ENCODE measurements around the gene ADRA1B. TPM values are rescaled to one million over a fixed set of nuclear protein-coding genes. Genes with fewer than 3 reads are reported as not detected.

ADRA1B gene
- total RNA-seq, 1 donor from 2014 or later = 2.5 TPM

DNA sequence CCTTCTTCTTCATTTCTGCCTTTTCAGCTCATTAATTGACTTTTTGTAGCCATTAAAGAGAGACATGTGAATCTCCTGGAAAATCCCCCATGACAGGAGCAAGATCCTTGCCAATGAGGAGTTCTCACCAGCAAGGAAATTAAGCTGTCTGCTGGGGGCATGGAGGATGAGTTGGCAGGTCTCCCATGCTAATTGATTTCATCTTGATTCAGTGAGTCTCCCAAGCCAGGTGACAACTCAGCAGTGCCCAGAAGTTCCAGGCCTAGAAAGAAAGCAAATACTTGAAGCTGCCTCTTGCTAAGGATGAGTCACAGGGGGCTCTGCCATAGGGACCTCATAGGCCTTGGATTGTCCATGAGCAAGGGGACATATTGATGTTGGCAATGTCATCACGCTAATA lies 30.0 kb upstream of the ADRA1B start:
- Histone ChIP-seq H3K36me3 (no peaks in the 10 kb centered on the region), H3K4me3 (no peak overlapping the region), H3K4me1 (no peaks in the 10 kb centered on the region), H3K27me3 (ENCODE audit: low read depth) (no peaks in the 10 kb centered on the region), H3K9me3 (replicated peaks) (no peaks in the 10 kb centered on the region), H3K27ac (replicated peaks) (no peak overlapping the region)
- intact Hi-C loops (cut with micrococcal nuclease) = no loop called here
- no peak for DNase-seq
- no peak for TF ChIP-seq CTCF (IDR thresholded peaks at IDR 0.05; ENCODE audit: borderline replicate concordance)

DNA sequence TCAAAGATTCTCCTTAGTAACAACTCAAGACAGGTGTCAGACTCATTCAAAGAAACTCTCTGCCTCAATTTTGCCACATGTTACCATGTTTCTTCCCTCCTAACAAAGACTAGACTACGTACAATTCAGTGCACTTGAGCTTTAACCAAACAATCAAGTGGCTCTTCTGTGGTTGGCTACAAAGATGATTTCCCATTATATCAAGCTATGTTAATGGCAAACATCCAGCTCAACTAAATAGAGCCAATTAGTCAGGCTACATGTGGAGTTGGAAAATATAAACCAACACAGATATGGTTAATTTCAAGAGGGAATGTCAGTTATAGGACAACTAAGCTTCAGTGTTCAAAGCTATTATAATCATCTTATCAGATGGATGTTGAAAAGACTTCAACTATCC lies 29.2 kb upstream of the ADRA1B start:
- H3K4me1 ChIP-seq = no peaks in the 10 kb centered on the region
- H3K9me3 ChIP-seq (replicated peaks) = no peaks in the 10 kb centered on the region
- H3K27ac ChIP-seq (replicated peaks) = no peak overlapping the region
- intact Hi-C loops (cut with micrococcal nuclease) = no loop called here
- H3K36me3 ChIP-seq = no peaks in the 10 kb centered on the region
- no peak for DNase-seq
- H3K27me3 ChIP-seq (ENCODE audit: low read depth) = no peaks in the 10 kb centered on the region
- TF ChIP-seq CTCF (IDR thresholded peaks at IDR 0.05; ENCODE audit: borderline replicate concordance) = no peak
- H3K4me3 ChIP-seq = no peak overlapping the region

GRCh38 chr5:159888860-159889259 lies 27.4 kb upstream of the ADRA1B start:
- no peak for DNase-seq
- Histone ChIP-seq H3K36me3 (no peaks in the 10 kb centered on the region), H3K4me3 (no peak overlapping the region), H3K27me3 (ENCODE audit: low read depth) (no peaks in the 10 kb centered on the region), H3K4me1 (no peaks in the 10 kb centered on the region), H3K9me3 (replicated peaks) (no peaks in the 10 kb centered on the region), H3K27ac (replicated peaks) (no peak overlapping the region)
- intact Hi-C loops (cut with micrococcal nuclease) = no loop called here
- TF ChIP-seq CTCF (IDR thresholded peaks at IDR 0.05; ENCODE audit: borderline replicate concordance) = no peak

DNA sequence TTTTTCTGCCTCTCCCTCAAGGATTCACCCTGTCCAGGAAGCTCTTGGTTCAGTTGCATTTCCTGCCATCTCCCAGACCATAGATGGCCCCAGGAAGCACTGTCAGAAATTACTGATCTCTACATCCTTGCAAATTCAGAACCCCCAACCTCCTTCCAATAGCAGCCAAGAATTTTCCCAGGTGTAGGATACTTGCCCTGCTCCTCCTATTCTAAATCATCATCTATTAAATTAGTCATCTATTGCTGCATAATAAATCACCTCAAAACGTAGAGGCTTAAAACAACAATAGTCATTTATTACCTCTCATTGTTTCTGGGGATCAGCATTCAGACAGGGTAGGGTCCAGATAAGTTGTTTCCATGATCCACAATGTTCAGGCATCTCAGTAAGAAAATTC lies 26.1 kb upstream of the ADRA1B start:
- H3K27me3 ChIP-seq (ENCODE audit: low read depth) = no peaks in the 10 kb centered on the region
- no peak for TF ChIP-seq CTCF (IDR thresholded peaks at IDR 0.05; ENCODE audit: borderline replicate concordance)
- intact Hi-C loops (cut with micrococcal nuclease) = no loop called here
- no peak overlapping the region for H3K27ac ChIP-seq (replicated peaks)
- no peaks in the 10 kb centered on the region for H3K4me1 ChIP-seq
- no peaks in the 10 kb centered on the region for H3K36me3 ChIP-seq
- no peaks in the 10 kb centered on the region for H3K9me3 ChIP-seq (replicated peaks)
- no peak for DNase-seq
- H3K4me3 ChIP-seq = no peak overlapping the region

DNA sequence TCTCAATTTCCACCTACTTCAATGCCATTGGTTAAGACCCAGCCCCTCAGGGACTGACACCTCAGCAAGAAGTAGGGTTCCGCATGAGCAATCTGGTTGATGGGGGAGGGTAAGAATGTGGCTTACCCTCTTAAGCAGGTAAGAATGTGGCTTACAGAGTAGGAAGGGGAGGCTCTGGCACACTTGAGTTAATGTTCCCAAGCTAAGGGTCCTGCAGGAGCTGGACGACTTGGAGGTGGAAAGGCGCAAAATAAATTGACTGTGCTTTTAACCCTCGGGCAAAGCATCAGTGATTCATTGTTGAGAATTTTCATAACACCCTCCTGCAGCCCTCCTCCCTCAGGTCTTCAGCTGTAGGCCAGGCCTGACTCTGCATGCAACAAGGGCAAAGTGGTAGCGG lies 24.9 kb upstream of the ADRA1B start:
- DNase-seq = no peak
- H3K4me1 ChIP-seq = no peaks in the 10 kb centered on the region
- no peaks in the 10 kb centered on the region for H3K9me3 ChIP-seq (replicated peaks)
- H3K36me3 ChIP-seq = no peaks in the 10 kb centered on the region
- no peak overlapping the region for H3K27ac ChIP-seq (replicated peaks)
- H3K4me3 ChIP-seq = no peak overlapping the region
- no peak for TF ChIP-seq CTCF (IDR thresholded peaks at IDR 0.05; ENCODE audit: borderline replicate concordance)
- intact Hi-C loops (cut with micrococcal nuclease) = no loop called here
- no peaks in the 10 kb centered on the region for H3K27me3 ChIP-seq (ENCODE audit: low read depth)
